ENCODE measurements around the gene CYP4V2.

- no peak for TF ChIP-seq GATA3 (IDR thresholded peaks at IDR 0.05; ENCODE audit: low read depth, low read length)
- TF ChIP-seq GATA2 (IDR thresholded peaks at IDR 0.05; ENCODE audit: low read depth, low read length) = no peak
These were observed 31.8 kb upstream of the CYP4V2 start for GRCh38 chr4:186159613-186160012.

Measured in SH-SY5Y (cell line).